22Rv1 (cell line): ENCODE data around the gene ZG16B.

ENCODE experiments used
- H3K27ac ChIP-seq: fragments of 450-650 bp; 2 replicates; pipeline ENCODE4 v1.5.1; 2017
- ZFX ChIP-seq: fragments of 450-650 bp; IDR thresholded peaks from 2 replicates; pipeline ENCODE4 v1.6.1; 2017; ENCODE audit warnings: antibody characterized with exemption, borderline replicate concordance
- TF ChIP-seq, protein P1 (sequence below): fragments of 450-650 bp; IDR thresholded peaks from 2 replicates; pipeline ENCODE4 v1.5.1; 2017; ENCODE audit warnings: mild to moderate bottlenecking

The ZG16B gene, protein sequence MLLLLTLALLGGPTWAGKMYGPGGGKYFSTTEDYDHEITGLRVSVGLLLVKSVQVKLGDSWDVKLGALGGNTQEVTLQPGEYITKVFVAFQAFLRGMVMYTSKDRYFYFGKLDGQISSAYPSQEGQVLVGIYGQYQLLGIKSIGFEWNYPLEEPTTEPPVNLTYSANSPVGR

DNA sequence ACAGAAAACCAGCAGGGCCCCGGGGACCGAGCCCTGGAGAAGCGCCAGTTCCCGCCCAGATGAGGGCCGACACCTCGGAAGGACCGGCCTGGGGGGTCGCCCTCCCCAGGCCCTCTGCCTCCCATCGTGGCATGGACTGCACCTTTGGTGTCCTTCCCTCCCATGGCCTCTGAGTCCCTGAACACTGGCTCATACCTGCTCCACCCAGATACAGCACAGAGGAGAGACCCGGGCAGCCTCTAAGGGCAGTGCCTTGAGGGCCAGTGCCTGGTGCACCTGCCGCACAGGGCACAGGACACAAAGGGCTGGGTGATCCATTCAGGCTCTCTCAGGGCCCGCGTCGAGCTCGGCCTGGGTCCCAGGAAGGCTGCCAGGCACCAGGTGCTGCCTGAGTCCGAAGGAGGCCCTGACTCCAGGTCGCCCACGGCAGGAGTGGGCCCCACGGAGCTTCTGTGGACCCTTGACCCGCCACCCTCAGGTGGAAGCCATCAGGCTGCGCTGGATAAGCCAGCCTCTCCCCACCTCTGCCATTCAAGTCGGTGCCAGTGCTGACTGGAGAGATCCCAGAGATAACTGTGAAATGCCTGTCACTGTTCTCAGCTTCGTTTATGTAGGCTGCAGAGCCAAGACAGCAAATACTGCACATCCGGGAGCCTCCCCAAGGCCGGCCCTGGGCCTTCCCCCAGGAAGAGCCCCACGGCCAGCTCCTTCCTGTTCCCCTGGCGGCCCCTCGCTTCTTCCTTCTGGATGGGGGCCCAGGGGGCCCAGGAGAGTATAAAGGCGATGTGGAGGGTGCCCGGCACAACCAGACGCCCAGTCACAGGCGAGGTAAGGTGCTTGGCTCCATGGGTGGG lies at the start of gene ZG16B:
ZG16B (plus strand) TSS at position 803 of the 854 bp plus-strand sequence. CDS start 139 bp downstream, outside the sequence.
- peak within 1 kb of the TSS; percentile 94 for H3K27ac ChIP-seq
- no peak for TF ChIP-seq ZFX
- TF ChIP-seq, protein P1, sequence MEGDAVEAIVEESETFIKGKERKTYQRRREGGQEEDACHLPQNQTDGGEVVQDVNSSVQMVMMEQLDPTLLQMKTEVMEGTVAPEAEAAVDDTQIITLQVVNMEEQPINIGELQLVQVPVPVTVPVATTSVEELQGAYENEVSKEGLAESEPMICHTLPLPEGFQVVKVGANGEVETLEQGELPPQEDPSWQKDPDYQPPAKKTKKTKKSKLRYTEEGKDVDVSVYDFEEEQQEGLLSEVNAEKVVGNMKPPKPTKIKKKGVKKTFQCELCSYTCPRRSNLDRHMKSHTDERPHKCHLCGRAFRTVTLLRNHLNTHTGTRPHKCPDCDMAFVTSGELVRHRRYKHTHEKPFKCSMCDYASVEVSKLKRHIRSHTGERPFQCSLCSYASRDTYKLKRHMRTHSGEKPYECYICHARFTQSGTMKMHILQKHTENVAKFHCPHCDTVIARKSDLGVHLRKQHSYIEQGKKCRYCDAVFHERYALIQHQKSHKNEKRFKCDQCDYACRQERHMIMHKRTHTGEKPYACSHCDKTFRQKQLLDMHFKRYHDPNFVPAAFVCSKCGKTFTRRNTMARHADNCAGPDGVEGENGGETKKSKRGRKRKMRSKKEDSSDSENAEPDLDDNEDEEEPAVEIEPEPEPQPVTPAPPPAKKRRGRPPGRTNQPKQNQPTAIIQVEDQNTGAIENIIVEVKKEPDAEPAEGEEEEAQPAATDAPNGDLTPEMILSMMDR = no peak

DNA sequence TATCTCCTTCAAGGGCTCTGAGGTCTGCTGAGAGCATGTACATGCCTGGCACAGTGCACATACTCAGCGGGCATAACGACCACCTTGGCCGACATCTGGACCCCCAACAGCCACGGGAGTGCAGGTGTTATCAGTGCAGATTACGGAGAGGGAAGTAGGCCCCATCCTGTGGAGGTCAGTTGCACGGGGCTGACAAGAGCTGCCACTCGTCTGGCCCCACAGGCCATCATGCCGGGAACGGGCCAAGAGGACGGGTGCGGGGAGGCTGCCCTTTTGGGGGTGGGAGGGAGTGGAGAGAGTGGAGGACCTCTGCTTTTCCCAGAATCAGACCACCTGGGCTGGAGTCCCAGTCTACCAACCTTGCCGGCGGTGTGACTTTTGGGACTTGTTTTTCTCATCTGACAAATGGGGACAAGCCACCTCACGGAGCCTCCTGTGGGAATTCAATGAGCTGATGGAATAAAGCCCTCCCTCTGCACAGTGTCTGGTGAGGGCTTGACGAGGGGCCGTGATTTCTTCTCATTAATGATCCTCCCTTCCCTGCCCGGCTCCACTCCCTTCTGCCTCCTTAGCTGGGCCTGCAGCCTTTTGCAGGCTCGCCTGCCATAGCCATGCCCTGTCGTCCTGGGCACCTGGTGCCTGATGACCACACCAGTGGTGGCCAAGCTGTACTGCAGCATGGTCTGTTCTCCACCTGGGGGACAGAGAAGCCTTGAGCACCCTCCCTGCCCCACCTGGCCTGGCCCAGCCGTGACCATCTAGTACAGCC lies 47.3 kb upstream of the ZG16B start:
- no peak overlapping the region for H3K27ac ChIP-seq
- no peak for TF ChIP-seq ZFX
- TF ChIP-seq, protein P1 = no peak

DNA sequence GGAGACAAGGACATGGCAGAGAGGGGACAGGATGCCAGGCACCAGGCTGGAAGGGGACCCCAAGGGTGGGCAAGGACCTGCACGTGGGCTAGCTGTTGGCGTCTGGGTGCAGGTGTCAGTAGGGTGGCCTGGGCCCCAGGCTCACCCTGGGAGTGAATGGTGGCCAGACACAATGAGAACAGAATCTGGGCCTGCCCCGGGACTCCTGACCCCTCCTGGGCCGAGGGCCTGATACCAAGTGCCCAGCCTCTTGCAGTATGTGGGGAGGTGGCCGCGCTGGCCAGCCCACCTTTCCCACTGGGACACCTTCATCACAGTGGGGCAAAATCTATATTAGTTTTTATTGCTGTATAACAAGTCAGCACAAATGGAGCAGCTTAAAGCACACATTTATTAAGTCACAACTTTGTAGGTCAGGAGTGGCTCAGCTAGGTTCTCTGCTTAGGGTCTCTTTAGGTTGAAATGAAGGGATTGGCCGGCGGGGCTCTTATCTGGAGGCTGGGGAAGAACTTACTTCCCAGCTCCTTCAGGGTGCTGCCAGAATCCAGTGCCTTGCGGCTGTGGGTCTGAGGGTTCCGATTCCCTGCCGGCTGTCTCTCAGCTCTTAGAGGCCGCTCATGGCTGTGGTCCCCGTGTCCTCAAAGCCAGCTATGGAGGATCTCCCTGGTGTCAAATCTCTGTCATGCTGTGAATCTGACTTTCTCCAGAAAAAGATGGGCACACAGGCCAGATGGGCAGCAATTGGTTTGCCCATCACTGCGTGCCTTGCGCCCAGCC lies 46.3 kb upstream of the ZG16B start:
- TF ChIP-seq, protein P1 = no peak
- TF ChIP-seq ZFX = no peak
- H3K27ac ChIP-seq = no peak overlapping the region

DNA sequence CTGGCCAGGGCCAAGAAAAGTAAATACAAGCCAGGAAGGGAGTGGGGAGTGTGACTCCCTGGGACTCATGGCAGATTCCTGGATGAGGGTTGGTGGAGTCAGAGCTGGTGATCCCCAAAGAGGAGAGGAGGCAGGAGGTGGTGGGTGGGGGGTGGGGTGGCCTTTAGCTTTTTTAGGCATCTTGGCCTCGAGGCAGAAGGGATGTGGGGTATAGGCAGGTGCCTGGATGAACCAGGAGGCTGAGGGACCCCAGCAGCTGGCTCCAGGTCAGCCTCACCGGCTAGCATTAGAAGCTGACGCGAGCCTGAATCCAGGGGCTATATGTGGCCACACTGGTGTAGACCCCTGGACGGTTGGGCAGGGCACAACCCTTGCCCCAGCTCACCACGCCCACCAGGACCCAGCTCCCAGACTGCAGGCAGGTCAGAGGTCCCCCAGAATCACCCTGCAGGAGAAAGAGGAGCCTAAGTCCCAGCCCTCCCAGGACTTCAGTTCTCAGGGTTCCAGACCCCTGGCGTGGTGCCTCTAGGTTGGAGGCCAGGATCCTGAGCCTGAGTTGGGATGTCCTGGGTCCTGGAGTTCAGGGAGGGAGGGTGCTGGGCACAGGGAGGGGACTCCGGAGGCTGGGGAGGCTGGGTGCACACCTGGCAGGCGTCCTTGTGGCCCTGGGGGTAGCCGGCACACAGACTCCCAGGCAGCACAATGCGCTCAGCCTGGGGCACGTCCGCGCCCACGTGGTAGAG lies 45.6 kb upstream of the ZG16B start:
- H3K27ac ChIP-seq = no peak overlapping the region
- TF ChIP-seq ZFX = no peak
- TF ChIP-seq, protein P1 = no peak

DNA sequence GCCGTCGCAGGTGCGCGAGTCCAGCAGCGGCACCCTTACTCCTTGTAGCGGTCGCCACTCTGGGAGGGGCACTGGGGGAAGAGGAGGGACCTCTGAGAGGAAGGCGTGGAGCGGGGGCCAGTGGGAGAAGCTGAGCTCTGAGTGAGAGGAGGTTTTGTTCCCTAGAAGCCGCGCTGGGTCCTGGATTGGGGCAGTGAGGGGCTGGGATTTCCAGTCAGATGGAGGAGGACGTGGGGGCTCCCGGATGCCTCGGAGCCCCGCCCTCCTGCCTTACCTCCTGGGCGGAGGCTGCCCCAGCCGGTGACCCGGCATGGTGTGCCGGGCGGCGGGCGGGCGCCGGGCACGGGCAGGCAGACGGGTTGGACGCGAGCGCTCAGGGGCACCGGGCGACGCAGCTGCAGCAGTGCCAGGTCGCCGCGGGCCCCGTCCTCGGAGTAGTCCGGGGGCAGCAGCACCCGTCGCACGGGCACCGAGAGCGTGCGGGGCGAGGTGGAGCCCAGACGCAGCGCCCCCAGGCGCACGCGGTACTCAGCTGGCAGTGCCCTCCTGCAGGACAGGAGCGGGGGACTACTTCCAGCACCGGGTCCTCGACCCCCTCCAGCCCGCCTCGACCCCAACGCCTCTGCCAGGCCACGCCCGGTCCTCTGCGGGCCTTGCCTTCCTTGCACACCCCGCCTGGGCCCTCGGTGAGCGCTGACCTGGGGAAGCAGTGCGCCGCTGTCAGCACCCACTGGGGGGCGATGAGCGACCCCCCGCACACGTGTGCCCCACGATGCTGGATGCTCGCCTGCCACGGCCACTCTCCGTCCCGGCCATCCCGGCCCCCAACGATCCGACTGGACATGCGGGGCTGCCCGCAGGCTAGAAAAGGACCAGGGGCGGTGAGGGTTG lies 44.8 kb upstream of the ZG16B start:
- TF ChIP-seq, protein P1 = peak; percentile 36
- no peak for TF ChIP-seq ZFX
- H3K27ac ChIP-seq = no peak overlapping the region
